ENCODE results near the gene DRAXIN. TPM values are rescaled to one million over a fixed set of nuclear protein-coding genes. Genes with fewer than 3 reads are reported as not detected.

Gene DRAXIN
- polyA plus RNA-seq, 1 donor from 2014 or later: 33.5 TPM

DNA sequence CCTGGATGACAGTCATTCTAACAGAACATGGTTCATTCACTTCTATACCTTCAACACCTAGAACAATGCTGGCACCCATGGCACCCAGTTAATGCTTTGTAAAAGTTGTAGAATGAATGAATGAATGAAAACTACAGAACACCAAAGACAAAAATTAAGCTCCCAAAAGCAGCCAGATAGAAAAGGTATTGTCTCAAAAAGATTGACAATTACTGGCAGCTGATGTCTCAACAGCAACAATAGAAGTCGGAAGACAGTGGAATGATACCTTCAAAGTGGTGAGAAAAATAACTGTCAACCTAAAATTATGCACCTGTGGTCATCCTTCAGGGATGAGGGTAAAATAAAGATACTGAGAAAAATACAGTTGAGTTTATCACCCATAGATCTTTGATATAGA is 65.5 kb downstream of the DRAXIN start:
- H3F3A ChIP-seq (ENCODE audit: insufficient read depth, low read length, poor library complexity, severe bottlenecking): no peaks in the 10 kb centered on the region
- no peak overlapping the region for H3K4me3 ChIP-seq (ENCODE audit: low read length)
- no peaks in the 10 kb centered on the region for H3K27me3 ChIP-seq (ENCODE audit: insufficient read depth, low read depth, low read length)
- no peaks in the 10 kb centered on the region for H3K79me2 ChIP-seq (replicated peaks; ENCODE audit: insufficient read depth, low read length)
- no peaks in the 10 kb centered on the region for H4K20me1 ChIP-seq (ENCODE audit: insufficient read depth)
- no peaks in the 10 kb centered on the region for H3K9me2 ChIP-seq (ENCODE audit: insufficient read depth, low read length)
- H3K9ac ChIP-seq (ENCODE audit: low read length): no peak overlapping the region
- H3K9me3 ChIP-seq (ENCODE audit: low read length): no peaks in the 10 kb centered on the region
- no peak overlapping the region for H3K4me2 ChIP-seq (ENCODE audit: low read length)
- no peak overlapping the region for H3K27ac ChIP-seq (ENCODE audit: low read length)
- TF ChIP-seq MXI1 (conservative IDR thresholded peaks at IDR 0.05; ENCODE audit: poor library complexity, severe bottlenecking) (no peak), EZH2 (IDR thresholded peaks at IDR 0.05; ENCODE audit: borderline replicate concordance, insufficient read depth, low read length, poor library complexity, severe bottlenecking) (no peak), POLR2AphosphoS5 (IDR thresholded peaks at IDR 0.05) (no peak), RAD21 (conservative IDR thresholded peaks at IDR 0.05) (no peak), TAF1 (IDR thresholded peaks at IDR 0.05; ENCODE audit: low read depth) (no peak), REST (IDR thresholded peaks at IDR 0.05; ENCODE audit: borderline replicate concordance) (no peak), SMC3 (conservative IDR thresholded peaks at IDR 0.05; ENCODE audit: poor library complexity) (no peak), EP300 (conservative IDR thresholded peaks at IDR 0.05; ENCODE audit: poor library complexity, severe bottlenecking) (no peak)
- TF ChIP-seq, protein P1, sequence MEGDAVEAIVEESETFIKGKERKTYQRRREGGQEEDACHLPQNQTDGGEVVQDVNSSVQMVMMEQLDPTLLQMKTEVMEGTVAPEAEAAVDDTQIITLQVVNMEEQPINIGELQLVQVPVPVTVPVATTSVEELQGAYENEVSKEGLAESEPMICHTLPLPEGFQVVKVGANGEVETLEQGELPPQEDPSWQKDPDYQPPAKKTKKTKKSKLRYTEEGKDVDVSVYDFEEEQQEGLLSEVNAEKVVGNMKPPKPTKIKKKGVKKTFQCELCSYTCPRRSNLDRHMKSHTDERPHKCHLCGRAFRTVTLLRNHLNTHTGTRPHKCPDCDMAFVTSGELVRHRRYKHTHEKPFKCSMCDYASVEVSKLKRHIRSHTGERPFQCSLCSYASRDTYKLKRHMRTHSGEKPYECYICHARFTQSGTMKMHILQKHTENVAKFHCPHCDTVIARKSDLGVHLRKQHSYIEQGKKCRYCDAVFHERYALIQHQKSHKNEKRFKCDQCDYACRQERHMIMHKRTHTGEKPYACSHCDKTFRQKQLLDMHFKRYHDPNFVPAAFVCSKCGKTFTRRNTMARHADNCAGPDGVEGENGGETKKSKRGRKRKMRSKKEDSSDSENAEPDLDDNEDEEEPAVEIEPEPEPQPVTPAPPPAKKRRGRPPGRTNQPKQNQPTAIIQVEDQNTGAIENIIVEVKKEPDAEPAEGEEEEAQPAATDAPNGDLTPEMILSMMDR (IDR thresholded peaks at IDR 0.05; ENCODE audit: poor library complexity, severe bottlenecking): no peak
- no peaks in the 10 kb centered on the region for H3K36me3 ChIP-seq (ENCODE audit: insufficient read depth, low read length)
- H2AFZ ChIP-seq (ENCODE audit: low read depth, low read length): no peak overlapping the region

DNA sequence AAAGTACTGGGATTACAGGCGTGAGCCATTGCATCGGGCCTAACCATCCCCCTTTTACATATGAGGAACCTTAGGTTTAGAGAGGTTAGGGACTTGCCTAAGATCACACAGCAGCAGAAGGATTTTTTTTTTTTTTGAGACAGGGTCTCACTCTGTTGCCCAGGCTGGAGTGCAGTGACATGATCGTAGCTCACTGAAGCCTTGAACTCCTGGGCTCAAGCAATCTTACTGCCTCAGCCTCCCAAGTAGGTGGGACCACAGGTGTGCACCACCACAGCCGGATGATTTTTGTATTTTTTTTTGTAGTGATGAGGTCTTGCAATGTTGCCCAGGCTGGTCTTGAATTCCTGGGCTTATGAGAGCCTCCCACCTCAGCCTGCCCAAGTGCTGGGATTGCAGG is 68.3 kb downstream of the DRAXIN start:
- Histone ChIP-seq H3K9me2 (ENCODE audit: insufficient read depth, low read length) (no peaks in the 10 kb centered on the region), H3K36me3 (ENCODE audit: insufficient read depth, low read length) (no peaks in the 10 kb centered on the region), H3K9me3 (ENCODE audit: low read length) (no peaks in the 10 kb centered on the region), H3K27me3 (ENCODE audit: insufficient read depth, low read depth, low read length) (no peaks in the 10 kb centered on the region), H4K20me1 (ENCODE audit: insufficient read depth) (no peaks in the 10 kb centered on the region), H3K4me2 (ENCODE audit: low read length) (no peak overlapping the region), H3K27ac (ENCODE audit: low read length) (no peak overlapping the region), H2AFZ (ENCODE audit: low read depth, low read length) (no peak overlapping the region), H3K4me3 (ENCODE audit: low read length) (no peak overlapping the region), H3K9ac (ENCODE audit: low read length) (no peak overlapping the region), H3K79me2 (replicated peaks; ENCODE audit: insufficient read depth, low read length) (no peaks in the 10 kb centered on the region), H3F3A (ENCODE audit: insufficient read depth, low read length, poor library complexity, severe bottlenecking) (no peaks in the 10 kb centered on the region)
- TF ChIP-seq EP300 (conservative IDR thresholded peaks at IDR 0.05; ENCODE audit: poor library complexity, severe bottlenecking): no peak
- no peak for TF ChIP-seq EZH2 (IDR thresholded peaks at IDR 0.05; ENCODE audit: borderline replicate concordance, insufficient read depth, low read length, poor library complexity, severe bottlenecking)
- TF ChIP-seq TAF1 (IDR thresholded peaks at IDR 0.05; ENCODE audit: low read depth): no peak
- TF ChIP-seq POLR2AphosphoS5 (IDR thresholded peaks at IDR 0.05): no peak
- no peak for TF ChIP-seq REST (IDR thresholded peaks at IDR 0.05; ENCODE audit: borderline replicate concordance)
- TF ChIP-seq RAD21 (conservative IDR thresholded peaks at IDR 0.05): no peak
- no peak for TF ChIP-seq MXI1 (conservative IDR thresholded peaks at IDR 0.05; ENCODE audit: poor library complexity, severe bottlenecking)
- TF ChIP-seq SMC3 (conservative IDR thresholded peaks at IDR 0.05; ENCODE audit: poor library complexity): no peak
- TF ChIP-seq, protein P1 (IDR thresholded peaks at IDR 0.05; ENCODE audit: poor library complexity, severe bottlenecking): no peak

Data from neural cell (in vitro differentiated cells).